Raji (cell line): ENCODE data around the gene RAC2.

Experiments used
- POLR2A ChIP-seq: IDR thresholded peaks from 2 replicates; pipeline ENCODE4 v1.6.1; 2011; ENCODE audit warnings: low read depth, low read length, control low read depth; ENCODE audit not compliant: insufficient read depth

RAC2 gene

GRCh38 chr22:37249986-37250385, 5.9 kb upstream of the RAC2 start:
- TF ChIP-seq POLR2A: no peak

GRCh38 chr22:37248251-37248650, 4.2 kb upstream of the RAC2 start:
- 0 out of 2 replicates have a peak, but pooled peaks have one; percentile 21 for TF ChIP-seq POLR2A

- TF ChIP-seq POLR2A: no peak
Measured at GRCh38 chr22:37245740-37246139, 1.7 kb upstream of the RAC2 start.

GRCh38 chr22:37244922-37245722, 1.1 kb upstream of the RAC2 start:
- TF ChIP-seq POLR2A: peak; percentile 62

- no peak for TF ChIP-seq POLR2A
Measured at GRCh38 chr22:37243402-37244113, 511 bp downstream of the RAC2 start.

GRCh38 chr22:37242395-37242918, 1.6 kb downstream of the RAC2 start:
- peak; percentile 75 for TF ChIP-seq POLR2A

- TF ChIP-seq POLR2A: no peak
Measured at GRCh38 chr22:37241351-37242142, 2.5 kb downstream of the RAC2 start.

- no peak for TF ChIP-seq POLR2A
Measured at GRCh38 chr22:37240941-37241320, 3.1 kb downstream of the RAC2 start.

GRCh38 chr22:37240240-37240940, 3.7 kb downstream of the RAC2 start:
- TF ChIP-seq POLR2A: no peak

GRCh38 chr22:37239336-37240239, 4.5 kb downstream of the RAC2 start:
- TF ChIP-seq POLR2A: no peak

- no peak for TF ChIP-seq POLR2A
Measured at GRCh38 chr22:37237371-37238268, 6.4 kb downstream of the RAC2 start.

- TF ChIP-seq POLR2A: no peak
Measured at GRCh38 chr22:37235897-37236607, 8.0 kb downstream of the RAC2 start.
